Testis (tissue), 2 donors: Measurements from ENCODE around the gene ZSCAN20.

ENCODE experiments used
- CTCF ChIP-seq, 3 experiments: fragments of 450-650 bp in 2 of 3; fragments of 200-600 bp in 1 of 3; sonication (generic) in 1 of 3; IDR thresholded peaks; one replicate each; pipeline ENCODE4 v1.5.1; 2016 to 2019; ENCODE audit warnings: antibody characterized with exemption in 3 of 3, mild to moderate bottlenecking in 2 of 3, moderate library complexity in 1 of 3
- POLR2A ChIP-seq: fragments of 450-650 bp; IDR thresholded peaks from one replicate; pipeline ENCODE4 v1.6.1; 2017; ENCODE audit warnings: antibody characterized with exemption, mild to moderate bottlenecking, moderate library complexity

GRCh38 chr1:33468967-33469366 lies 3.5 kb upstream of the ZSCAN20 start:
- TF ChIP-seq POLR2A: no peak
- no peak for TF ChIP-seq CTCF (IDR thresholded peaks at IDR 0.05)
